Measurements from ENCODE around the gene DUSP12.
"Not testable (repeated sequence)": the region's sequence is repeated elsewhere in the genome, so short reads cannot be mapped to it uniquely, and the experiment has no call there.

The DUSP12 gene

DNA sequence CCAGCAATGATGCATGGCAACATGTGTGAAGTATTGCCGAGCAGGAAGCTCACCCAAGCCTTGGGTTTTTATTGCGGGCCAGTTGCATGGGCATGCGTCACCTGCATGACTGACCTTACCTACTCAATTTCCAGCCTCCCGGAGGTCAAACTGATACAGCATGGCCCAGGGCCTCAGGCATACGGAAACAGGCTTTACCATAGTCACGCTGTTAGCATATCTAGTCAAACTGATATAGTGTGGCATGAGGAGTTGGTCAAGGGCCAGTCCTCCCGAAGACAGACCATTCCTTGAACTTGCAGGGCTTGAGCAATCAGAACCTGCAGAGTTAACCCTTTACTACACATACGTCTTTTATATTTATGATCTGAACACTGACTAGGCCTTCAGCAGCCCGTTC lies 6.4 kb upstream of the DUSP12 start:
- DNase-seq (ENCODE audit: low read depth): peak; percentile 47
- H3K4me3 ChIP-seq (replicated peaks; ENCODE audit: low read depth, low read length): no peak overlapping the region
- TF ChIP-seq, protein P1, sequence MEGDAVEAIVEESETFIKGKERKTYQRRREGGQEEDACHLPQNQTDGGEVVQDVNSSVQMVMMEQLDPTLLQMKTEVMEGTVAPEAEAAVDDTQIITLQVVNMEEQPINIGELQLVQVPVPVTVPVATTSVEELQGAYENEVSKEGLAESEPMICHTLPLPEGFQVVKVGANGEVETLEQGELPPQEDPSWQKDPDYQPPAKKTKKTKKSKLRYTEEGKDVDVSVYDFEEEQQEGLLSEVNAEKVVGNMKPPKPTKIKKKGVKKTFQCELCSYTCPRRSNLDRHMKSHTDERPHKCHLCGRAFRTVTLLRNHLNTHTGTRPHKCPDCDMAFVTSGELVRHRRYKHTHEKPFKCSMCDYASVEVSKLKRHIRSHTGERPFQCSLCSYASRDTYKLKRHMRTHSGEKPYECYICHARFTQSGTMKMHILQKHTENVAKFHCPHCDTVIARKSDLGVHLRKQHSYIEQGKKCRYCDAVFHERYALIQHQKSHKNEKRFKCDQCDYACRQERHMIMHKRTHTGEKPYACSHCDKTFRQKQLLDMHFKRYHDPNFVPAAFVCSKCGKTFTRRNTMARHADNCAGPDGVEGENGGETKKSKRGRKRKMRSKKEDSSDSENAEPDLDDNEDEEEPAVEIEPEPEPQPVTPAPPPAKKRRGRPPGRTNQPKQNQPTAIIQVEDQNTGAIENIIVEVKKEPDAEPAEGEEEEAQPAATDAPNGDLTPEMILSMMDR (IDR thresholded peaks at IDR 0.05; ENCODE audit: low read length, missing control alignments): no peak

DNA sequence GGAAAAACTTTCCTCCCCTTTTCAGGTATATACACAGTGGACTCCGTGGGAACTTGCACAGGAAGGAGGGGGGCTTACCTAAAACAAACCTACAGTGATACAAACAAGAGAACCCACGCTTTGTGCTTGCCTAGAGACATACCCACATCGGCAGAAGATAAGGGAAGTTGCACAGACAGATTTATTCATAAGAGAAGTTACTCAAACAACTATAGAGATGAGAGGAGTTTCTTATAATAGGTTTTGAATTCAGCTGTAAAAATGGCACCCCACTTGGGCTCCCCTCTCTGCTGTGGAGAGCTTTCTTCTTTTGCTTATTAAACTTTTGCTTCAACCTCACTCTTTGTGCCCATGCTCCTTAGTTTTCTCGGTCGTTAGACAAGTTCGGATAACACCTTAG lies 1.8 kb upstream of the DUSP12 start:
- no peak overlapping the region for H3K4me3 ChIP-seq (replicated peaks; ENCODE audit: low read depth, low read length)
- TF ChIP-seq, protein P1 (IDR thresholded peaks at IDR 0.05; ENCODE audit: low read length, missing control alignments): no peak
- DNase-seq (ENCODE audit: low read depth): no peak

DNA sequence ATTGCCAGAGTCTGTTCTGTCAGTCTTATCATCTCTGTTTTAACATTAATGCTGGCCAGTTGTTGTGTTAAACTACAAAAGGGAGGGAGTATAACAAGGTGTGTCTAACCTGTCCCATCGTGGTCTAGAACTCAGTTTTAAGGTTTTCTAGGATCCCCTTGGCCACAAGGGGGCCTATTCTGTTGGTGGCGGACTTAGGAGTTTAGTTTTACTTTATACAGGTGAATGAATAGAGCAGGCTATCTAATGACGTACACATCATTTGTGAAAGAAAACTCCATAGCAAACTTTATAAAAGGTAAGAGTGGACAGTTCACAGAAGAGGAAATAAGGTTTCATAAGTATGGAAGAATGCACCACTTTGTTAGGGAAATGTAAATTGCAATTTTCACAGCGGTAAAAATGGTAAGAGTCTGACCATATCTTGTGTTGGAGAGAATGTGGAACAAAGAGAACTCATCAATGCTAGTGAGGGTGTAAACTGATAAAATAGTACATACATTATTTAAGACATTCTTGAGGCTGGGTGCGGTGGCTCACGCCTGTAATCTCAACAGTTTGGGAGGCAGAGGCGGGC lies 14.0 kb downstream of the DUSP12 start:
- TF ChIP-seq, protein P1 (IDR thresholded peaks at IDR 0.05; ENCODE audit: low read length, missing control alignments): peak; percentile 57
- DNase-seq (ENCODE audit: low read depth): no peak
- no peak overlapping the region for H3K4me3 ChIP-seq (replicated peaks; ENCODE audit: low read depth, low read length)

DNA sequence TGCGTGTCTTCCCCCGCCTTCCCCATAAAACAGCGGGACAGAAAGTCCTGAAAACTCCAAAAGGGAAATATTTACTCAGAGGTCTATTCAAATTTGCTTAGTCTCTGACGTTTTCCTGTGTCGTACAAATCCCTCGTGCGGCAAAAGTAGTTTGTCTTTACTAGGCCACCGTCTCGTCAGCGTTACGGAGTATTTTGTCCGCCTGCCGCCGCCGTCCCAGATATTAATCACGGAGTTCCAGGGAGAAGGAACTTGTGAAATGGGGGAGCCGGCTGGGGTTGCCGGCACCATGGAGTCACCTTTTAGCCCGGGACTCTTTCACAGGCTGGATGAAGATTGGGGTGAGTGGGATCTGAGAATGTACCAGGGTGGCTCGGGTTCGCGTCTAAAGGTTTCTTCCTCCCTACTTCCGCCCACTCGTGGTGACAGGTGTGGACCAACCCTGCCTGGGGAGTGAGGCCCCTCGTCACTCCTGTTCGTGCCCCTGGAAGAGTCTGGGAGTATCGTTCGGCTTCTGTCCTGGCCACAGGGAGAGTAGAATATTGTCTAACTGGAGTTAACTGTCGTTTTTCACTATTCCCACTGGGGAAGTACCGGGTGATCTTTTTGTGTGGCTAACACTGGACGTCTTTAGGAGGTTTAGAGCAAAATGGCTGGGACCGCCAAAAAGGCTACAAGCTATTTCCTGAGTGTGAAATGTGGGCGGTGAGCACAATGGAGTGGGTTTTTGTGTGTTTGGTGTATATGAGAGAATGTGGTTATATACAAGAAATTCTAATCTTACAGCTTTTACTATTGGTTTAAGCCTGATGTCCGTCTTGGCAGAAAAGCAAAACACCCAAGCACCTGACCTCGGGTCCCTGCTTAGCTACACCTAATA lies 16.8 kb downstream of the DUSP12 start, which contains the start of gene ATF6:
ATF6 (plus strand) TSS at position 219 of the 880 bp plus-strand sequence; CDS start at position 260, 41 bp downstream.
- TF ChIP-seq, protein P1 (IDR thresholded peaks at IDR 0.05; ENCODE audit: low read length, missing control alignments): no peak
- peak within 1 kb of the TSS; percentile 100 for H3K4me3 ChIP-seq (replicated peaks; ENCODE audit: low read depth, low read length)
- DNase-seq (ENCODE audit: low read depth): peak; percentile 97

DNA sequence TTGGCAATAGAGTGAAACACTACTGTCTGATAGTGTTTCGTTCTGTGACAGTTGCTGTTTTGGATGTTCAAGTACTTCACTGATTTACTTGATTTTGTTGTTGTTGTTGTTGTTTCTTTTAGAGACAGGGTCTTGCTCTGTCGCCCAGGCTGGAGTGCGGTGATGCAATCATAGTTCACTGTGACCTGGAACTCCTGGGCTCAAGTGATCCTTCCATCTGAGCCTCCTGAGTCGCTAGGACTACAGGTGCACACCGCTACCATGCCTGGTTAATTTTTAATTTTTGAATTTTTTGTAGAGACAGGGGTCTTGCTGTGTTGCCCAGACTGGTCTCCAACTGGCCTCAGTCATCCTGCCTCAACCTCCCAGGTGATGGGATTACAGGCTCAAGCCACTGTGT lies 18.9 kb downstream of the DUSP12 start:
- H3K4me3 ChIP-seq (replicated peaks; ENCODE audit: low read depth, low read length): no peak overlapping the region
- no peak for DNase-seq (ENCODE audit: low read depth)
- TF ChIP-seq, protein P1 (IDR thresholded peaks at IDR 0.05; ENCODE audit: low read length, missing control alignments): no peak

DNA sequence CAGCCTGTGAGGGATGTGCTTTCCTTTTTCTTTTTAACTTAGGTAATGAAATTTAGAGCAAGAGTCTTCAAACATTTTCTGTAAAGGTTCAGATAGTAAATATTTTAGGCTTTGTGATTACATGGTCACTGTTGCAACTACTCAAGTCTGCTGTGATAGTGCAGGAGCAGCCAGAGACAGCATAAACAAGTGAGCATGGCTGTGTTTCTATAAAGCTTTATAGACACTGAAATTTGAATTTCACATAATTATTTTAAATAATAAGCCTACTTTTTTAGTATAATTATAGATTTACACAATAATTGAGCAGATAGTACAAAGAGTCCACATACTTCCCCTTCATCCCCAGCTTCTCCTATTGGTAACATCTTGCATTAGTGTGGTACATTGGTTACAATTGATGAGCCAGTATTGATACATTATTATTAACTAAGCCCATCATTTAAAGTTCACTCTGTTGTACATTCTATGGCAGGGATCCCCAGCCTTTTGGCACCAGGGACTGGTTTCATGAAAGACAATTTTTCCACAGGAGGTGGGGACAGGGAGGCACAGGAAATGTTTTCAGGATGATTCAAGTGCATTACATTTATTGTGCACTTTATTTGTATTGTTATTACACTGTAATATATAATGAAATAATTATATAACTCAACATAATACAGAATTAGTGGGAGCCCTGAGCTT lies 19.5 kb downstream of the DUSP12 start:
- peak; percentile 59 for DNase-seq (ENCODE audit: low read depth)
- H3K4me3 ChIP-seq (replicated peaks; ENCODE audit: low read depth, low read length): no peak overlapping the region
- TF ChIP-seq, protein P1 (IDR thresholded peaks at IDR 0.05; ENCODE audit: low read length, missing control alignments): no peak

DNA sequence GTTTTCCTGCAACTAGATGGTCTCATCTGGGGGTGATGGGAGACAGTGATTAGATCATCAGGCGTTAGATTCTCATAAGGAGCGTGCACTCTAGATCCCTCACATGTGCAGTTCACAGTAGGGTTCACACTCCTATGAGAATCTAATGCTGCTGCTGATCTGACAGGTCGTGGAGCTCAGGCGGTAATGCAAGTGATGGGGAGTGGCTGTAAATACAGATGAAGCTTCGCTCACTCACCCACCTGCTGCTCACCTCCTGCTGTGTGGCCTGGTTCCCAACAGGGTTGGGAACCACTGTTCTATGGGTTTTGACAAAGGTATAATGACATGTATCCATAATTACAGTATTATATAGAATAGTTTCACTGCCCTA lies 20.1 kb downstream of the DUSP12 start:
- H3K4me3 ChIP-seq (replicated peaks; ENCODE audit: low read depth, low read length); DNase-seq (ENCODE audit: low read depth): not testable (repeated sequence)

Data from fibroblast of pulmonary artery (primary cell).